HG03378 (cell line): ENCODE data around the gene ITGA6.
"Not testable (repeated sequence)": the region's sequence is repeated elsewhere in the genome, so short reads cannot be mapped to it uniquely, and the experiment has no call there.

Experiments used
- ATAC-seq: cut with Tn5 transposase; IDR thresholded peaks from one replicate; pipeline ENCODE4 v1.9.1; 2021; ENCODE audit warnings: mild to moderate bottlenecking, moderate library complexity; ENCODE audit not compliant: unreplicated experiment

Gene ITGA6

DNA sequence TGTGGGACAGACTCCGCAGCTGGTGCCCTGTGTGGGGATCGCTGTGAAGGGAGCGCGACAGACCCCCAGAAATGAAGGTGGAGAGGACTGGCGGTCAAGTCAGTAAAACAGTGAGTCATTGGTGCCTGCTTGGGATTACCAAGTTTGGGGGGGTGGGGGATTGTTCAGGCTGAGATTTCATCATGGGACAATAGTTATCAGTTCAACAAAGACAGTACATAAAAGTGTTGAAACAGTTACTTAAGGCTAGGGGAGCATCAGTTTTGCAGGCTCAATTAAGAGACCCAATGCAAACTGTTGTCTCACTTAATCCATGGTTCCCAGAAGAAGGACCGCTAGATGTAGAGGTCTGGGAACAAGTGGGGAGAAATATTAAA, 86.1 kb downstream of the ITGA6 start:
- ATAC-seq, result no peak

DNA sequence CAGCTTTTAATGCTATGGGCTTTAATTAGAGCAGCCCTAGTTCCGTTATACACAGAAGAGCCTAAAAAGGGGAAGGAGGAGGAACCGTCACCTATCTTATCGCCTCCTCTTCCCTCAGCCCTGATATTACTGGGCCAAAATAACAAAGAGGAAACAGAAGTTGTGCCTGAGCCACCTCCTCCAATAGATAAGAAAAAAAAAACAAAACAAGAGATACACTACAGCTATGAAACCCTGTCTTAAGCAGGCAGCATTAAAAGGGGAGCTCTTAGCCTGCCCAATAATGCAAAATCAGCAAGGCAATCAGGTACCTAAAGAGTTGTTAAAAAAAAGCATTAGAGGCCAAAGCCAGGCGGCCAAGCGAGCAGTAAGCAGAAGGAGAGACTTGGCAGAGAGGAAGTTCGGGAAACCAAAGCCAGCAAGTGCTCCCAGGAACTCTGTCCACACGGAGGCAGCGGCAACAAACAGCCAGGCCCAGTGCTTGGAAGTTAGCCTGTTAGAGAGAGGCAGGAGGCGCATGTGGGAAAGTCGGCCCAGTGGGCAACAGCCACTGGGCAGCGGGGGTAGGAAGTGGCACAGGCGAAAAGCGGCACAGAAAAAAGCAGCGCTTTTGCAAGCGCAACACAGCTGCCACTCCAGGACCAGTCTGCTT, 86.7 kb downstream of the ITGA6 start:
- no peak for ATAC-seq

DNA sequence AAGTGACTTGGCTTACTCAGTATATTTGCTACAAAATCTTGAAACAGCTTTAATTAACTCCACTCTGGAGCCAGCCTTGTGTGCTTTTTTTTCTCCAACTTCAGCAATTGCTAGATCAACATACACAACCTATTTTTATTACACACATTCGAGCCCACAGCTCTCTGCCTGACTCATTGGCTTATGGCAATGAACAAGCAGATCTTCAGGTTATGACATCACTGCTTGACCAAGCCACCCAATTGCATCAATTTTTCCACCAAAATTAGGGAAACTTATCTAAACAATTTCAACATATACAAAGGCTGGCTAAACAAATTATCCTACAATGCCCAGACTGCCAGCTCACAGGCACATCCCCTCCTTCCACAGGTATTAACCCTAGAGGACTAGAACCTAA, 88.9 kb downstream of the ITGA6 start:
- no peak for ATAC-seq

DNA sequence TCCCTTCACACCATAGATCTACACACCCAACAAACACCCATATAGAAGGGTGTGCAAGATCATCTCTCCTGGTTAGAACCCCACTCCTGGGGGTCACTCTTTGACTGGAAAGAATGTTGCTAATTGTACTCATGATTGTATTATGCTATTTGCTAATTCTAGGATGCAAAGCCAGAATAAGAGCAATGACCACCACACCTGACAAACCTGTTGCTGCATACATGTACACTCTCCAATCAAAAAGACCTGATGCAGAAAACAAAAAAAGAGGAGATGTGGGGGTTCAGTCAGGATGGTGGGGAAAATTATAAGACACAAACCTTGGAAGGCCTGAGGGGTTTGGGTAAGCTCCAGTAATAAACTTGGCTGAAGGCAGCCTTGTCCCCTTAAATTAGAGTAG, 91.6 kb downstream of the ITGA6 start:
- no peak for ATAC-seq

DNA sequence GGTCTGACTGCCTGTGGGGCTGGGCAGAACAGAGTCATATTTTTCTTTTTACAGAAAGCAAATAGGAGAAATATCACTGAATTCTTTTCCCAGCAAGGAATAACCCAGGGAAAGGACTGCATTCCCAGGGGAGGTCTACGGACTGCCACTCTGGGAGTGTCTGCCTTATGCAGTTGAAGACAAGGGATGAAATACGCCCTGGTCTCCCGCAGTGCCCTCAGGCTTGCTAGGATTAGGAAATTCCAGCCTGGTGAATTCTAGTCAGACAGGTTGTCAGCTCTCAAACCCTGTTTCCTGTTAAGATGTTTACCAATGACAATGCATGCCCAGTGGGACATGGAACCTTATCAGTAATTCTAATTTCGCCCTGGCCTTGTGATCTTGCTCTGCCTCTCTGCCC, 98.2 kb downstream of the ITGA6 start:
- ATAC-seq, result no peak

DNA sequence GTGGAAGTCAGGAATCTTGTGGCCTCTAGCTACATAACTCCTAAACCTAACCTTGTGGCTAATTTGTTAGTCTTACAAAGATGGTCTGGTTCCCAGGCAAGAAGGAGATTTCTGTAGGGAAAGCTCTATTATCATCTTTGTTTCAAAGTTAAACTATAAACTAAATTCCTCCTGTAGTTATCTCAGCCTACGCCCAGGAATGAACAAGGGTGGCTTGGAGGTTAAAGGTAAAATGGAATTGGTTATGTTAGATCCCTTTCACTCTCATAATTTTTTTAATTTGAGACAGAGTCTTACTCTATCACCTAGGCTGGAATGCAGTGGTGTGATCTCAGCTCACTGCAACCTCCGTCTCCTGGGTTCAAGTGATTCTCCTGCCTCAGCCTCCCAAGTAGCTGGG, 103.9 kb downstream of the ITGA6 start:
- ATAC-seq, result no peak

DNA sequence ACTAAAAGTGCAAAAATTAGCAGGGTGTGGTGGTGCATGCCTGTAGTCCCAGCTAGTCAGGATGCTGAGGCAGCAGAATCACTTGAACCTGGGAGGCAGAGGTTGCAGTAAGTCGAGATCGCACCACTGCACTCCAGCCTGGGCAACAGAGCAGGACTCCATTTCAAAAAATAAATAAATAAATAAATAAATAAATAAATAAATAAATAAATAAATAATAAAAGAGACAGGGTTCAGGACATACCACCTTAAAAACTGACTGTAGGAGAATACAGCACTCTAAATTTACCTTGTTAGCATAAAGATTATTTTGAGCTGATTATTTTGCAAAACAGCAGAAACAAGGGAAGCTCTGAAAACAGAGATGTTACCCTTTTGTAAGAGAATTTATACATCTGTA, 105.1 kb downstream of the ITGA6 start:
- ATAC-seq, result not testable (repeated sequence)

DNA sequence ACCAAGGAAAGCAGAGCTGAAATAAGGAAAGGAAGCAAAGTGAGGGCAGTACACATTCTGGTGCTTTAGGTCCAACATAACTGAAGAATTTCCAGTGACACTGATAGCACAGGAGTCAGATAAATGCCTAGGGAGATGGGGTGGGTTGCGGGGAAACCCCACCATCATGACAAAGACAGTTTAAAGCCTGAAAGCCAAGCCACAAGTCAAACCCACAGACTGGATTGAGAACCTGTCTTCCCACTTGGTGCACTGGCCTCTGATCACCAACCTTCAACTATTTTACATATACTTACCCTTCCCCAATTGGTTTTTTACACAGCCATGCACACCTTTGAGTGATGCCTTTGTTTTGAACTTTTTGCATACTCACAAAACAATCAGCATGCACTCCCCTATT, 106.3 kb downstream of the ITGA6 start:
- ATAC-seq, result no peak

DNA sequence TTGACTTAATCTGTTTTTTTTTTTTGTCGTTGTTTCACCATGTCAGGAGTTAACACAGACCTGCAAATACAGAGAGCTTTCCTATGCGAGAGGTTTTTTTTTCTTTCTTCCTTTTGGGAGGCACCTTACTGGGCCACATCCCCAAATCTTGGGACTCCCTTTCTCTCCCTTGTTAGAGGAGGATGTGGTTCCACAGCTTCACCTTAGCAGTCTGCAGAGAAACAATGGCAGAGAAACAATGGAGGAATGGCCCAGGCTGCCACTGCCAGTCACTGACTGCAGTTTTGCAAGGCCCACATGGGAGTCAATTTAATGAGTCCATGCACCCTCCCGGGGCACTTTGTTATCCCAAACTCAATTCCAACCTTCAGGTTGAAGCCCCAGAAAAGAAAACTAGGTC, 107.7 kb downstream of the ITGA6 start:
- no peak for ATAC-seq

DNA sequence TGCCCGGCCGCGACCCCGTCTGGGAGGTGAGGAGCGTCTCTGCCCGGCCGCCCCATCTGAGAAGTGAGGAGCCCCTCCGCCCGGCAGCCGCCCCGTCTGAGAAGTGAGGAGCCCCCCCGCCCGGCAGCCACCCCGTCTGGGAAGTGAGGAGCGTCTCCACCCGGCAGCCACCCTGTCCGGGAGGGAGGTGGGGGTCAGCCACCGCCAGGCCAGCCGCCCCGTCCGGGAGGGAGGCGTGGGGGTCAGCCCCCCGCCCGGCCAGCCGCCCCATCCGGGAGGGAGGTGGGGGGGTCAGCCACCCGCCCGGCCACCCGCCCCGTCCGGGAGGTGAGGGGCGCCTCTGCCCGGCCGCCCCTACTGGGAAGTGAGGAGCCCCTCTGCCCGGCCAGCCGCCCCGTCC, 110.5 kb downstream of the ITGA6 start:
- ATAC-seq, result not testable (repeated sequence)

DNA sequence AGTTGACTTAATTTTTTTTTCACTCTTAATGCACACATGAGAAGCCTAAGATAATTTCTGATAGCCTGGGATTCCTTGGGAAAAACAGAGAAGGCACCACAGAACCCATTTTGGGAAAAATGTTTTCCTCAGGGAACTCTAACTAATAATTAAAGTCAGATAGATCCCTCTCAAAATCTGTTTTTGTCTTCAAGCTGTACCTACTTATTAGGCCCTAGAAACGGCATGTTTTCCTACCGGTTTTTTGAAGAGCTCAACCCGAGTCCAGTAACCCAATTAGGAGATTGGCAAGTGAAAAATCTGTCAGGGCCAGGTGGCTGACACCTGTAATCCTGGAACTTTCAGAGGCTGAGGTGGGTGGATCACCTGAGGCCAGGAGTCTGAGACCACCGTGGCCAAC, 112.4 kb downstream of the ITGA6 start:
- ATAC-seq, result no peak

DNA sequence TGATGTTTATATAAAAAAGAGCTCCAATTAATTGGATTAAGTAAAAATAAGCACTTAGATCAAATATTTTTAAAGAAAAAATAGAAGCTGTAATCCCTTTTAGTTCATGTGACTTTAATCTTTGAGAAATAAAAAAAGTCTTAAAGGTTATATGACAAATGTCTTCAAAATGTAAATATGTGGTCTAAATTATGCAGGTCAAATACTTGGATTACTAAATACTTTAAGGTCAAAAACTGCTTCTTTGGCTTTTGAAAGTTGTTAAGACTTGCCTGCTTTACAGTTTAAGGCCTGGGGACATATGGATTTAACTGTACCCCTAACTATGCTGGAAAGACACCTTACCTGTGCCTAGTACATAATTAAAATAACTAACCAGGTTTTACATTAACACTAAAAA, 113.0 kb downstream of the ITGA6 start:
- ATAC-seq, result no peak

DNA sequence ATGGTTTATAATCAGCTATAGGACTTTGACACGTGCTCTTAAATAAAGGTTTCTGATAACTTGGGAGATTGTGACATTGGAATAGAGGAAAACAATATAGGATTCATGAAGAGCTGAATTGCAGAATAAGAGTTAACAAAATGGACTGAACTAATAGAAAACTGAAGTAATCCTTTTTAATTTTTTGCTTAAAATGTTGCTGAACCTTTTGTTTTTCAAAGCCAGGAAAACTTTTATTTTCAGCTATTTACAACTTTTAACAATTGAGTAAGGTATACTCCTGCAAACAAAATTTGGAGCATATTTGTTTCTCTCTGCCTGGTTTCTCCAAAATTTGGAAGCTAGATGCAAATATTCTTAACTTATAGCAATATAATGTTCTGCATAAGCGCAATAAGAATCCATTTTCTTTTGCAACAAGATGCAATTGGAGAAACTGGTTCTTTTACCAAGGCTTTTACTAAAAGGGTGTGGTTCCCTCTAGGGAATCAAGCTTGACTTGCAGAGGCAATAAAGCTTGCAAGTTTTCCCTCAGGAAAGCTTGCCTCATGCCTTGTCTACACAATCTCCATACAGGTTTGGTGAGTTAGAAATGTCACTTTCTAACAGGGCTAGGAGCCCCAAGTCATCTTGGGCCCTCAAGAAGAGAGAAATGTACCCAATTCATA, 118.2 kb downstream of the ITGA6 start:
- no peak for ATAC-seq

DNA sequence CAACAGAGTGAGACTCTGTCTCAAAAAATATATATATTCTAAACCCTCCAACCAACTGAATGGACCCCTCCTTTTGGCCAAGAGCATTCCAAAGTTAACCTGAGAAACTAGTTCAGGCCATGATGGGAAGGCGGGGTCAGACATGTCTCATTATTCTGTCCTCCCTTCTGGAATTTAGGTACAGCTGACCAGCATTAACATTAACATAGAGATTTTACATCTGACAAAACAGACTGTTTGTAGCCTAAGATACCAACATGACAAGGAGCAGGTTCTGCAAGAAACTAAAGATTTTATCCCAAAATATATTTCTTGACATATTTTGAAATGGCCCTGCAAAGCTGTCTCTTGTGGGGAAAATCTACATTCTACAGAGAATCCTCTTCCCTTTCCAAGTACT, 121.7 kb downstream of the ITGA6 start:
- ATAC-seq, result no peak

DNA sequence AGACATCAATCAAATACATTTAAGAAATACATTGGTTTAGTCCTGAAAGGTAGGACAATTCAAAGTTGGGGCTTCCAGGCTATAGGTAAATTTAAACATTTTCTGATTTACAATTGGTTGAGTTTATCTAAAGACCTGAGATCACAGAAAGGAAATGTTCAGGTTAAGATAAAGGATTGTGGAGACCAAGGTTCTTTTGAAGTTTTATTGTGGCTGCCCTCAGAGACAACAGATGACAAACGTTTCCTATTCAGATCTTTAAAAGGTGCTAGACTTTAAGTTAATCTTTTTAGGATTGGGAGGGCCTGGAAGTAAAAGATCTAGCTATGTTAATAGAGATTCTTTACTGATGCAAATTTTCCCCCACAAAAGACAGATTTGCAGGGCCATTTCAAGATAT, 122.4 kb downstream of the ITGA6 start:
- ATAC-seq, result not testable (repeated sequence)

DNA sequence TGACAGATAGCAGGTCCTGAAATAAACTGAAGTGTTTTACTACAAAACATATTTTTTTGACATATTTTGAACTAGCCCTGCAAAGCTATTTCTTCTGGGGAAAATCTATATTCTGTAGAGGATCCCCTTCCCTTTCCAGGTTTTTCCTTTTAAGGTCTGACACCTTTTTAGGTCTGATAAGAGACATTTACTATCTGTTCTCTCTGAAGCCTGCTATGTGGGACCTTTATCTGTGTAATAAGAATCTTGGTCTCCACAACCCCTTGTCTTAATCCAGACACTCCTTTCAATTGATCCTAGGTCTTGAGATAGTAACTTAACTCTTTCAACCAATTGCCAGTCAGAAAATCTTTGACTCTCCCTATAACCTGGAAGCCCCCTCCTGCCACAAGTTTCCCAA, 123.0 kb downstream of the ITGA6 start:
- no peak for ATAC-seq

DNA sequence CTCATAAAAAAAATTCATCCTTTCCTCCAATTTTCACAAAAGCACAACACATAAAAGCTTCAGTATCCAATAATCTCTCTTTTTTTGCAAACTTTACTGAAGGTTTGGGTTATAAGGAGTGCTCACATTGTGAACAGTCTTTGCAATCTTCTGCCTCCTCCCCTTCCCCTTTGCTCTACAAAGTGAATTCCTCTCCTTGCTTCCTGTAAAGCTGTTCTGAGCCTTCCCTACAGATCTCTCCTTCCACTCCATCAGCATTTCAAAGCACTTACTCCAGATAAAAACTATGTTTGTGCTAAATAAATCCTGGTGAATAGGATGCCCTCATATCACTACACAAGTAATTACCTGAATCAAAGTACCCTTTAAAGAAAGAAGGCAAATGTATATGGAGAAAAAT, 123.9 kb downstream of the ITGA6 start:
- no peak for ATAC-seq

DNA sequence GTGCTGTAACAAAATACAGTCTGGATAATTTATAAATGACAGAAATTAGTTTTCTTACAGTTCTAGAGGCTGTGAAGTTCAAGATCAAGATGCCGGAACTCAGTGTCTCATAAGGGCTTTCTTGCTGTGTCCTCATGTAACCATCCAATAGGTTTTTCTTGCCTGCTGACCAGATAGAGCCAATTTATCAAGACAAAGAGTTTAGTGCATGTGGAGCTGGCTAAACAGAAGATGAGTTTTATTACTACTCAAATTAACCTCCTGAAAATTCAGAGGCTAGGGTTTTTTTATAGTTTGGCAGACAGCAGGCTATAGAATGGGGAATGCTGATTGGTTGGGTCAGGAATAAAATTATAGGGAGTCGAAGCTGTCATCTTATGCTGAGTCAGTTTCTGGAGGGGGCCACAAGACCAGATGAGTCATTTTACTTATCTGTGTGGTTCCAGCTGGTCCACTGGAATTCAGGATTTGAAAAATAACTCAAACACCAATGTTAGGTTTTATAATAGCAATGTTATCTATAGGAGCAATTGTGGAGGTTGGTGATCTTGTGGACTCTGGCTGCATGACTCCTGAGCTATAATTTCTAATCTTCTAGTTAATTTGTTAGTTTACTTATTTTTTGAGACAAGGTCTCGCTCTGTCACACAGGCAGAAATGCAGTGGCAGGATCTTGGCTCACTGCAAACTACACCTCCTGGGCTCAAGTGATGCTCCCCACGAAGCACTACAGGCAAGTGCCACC, 125.3 kb downstream of the ITGA6 start:
- no peak for ATAC-seq

DNA sequence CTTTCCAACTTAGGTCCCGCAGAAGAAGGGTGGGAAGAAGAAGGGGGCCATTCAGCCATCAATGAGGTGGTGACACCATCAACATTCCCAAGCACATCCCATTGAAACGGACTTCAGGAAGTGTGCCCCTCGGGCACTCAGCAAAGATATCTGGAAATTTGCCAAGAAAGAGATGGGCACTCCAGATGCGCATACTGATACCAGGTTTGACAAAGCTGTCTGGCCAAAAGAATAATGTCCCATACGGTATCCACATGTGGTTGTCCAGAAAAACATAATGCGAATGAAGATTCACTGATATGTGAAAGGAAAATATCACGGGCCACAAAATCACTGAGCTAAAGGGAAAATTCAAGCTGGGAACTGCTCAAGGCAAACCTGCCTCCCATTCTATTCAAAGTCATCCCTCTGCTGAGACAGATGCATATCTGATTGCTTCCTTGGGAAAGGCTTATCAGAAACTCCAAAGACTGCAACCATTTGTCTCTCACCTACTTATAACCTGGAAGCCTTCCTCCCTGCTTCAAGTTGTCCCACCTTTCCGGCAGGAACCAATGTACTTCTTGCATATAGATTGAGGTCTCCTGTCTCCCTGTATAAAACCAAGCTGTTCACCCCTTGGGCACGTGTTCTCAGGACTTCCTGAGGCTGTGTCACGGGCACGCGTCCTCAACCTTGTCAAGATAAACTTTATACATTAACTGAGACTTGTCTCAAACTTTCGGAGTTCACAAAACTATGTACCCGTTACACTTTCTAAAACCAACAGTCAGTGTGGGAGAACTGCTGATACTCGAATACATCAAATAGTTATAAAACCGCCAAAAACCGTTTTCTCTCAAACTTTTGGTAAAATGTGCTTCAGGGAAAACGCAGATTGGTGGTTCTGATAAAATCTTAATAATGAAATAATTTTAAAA, 127.2 kb downstream of the ITGA6 start:
- no peak for ATAC-seq

DNA sequence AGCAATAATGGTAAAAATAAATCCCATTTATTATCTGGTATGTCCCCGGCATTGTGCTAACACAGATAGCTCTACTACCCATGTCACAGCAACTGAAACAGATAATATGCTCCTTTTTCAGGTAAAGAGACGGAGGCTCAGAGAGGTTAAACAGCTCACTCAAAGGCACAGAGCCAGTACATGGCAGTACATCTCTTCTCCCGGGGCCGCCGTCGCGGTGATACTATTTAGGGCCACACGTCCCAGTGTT, 127.8 kb downstream of the ITGA6 start:
- ATAC-seq, result no peak
